ENCODE measurements around the gene ARFIP2. TPM values are rescaled to one million over a fixed set of nuclear protein-coding genes. Genes with fewer than 3 reads are reported as not detected.

The ARFIP2 gene, protein sequence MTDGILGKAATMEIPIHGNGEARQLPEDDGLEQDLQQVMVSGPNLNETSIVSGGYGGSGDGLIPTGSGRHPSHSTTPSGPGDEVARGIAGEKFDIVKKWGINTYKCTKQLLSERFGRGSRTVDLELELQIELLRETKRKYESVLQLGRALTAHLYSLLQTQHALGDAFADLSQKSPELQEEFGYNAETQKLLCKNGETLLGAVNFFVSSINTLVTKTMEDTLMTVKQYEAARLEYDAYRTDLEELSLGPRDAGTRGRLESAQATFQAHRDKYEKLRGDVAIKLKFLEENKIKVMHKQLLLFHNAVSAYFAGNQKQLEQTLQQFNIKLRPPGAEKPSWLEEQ
- 39.4 and 45.2 TPM in 2 replicates for total RNA-seq

DNA sequence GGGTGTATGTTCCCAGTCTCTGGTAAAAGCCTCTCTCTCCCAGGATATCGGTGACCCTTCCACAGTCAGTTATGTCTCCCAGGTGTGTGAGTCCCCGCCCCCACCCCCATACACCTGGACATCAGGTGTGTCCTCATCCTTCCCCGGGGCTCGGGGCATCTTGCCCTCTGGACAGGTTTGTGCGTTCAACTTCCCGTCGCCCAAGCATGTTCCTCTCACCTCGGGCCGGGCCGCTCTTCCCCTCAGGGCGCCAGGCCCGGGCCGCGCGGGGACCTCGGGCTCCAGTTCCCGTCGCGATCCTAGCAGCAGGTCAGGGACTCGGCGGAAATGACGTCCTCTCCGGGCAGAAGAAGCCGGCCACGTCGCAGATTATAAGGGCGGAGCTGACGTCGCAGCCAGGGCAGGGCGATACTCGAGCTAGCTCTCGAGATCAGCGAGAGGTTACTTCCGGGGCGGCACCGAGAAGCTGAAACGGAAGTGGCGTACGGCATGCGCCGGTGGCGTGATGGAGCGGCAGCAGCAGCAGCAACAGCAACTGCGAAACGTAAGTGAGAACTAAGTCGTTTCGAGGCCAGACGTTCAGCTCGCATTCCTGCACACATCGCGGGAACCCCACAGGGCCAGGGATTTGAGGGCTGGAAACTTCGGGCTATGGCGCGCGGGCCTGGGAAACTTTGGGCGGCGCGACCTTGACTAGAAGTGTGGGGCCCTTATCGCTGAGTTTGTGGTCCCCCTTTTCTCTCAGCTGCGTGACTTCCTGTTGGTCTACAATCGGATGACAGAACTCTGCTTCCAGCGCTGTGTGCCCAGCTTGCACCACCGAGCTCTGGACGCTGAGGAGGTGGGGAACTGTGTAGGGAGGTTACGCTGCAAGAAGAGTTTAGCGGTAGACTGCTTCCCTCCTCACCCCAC, at the start of gene ARFIP2, which contains the start of gene TIMM10B:
ARFIP2 (minus strand) TSS at position 320 of the 912 bp plus-strand sequence. CDS start 910 bp downstream, outside the sequence.
TIMM10B (plus strand) TSS at position 490 of the 912 bp plus-strand sequence; CDS start at position 506, 16 bp downstream.

DNA sequence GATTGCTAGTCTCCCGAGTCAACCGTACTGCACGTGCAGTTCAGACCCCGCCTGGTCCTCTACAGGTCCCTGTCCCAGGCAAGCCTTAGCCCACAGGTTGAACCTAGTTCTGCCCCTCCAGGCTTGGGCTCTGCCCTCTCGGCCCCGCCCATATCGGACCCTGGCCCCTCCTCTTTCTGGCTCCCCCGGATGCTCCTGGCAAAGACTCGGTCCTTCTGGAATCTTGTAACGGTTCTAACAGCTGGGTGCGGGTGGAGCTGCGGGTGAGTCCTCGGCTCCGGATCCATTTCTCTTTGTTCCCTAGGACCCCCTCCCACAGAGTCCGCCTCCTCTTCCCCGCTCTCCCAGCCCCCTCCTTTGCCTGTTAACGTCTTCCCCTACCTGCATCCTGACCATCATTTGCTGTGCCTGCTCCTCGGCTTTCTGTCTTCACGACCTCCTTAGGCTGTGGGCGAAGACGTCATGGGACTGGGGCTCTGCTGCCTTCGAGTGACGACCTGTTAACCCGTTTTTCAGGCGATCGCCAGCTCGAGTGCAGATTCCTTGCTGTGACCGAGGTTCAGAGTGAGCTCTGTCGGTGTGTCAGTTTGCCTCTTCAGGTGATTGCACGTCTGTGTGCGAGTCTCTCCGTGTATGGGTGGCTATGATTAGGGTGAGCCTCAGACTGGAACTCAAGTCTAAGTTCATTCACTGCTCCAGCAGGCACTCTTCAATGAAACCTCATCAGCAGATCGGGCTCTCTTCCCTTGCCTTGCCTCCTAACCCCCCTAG, 16.1 kb upstream of the ARFIP2 start, which contains the start of gene DNHD1:
DNHD1 (plus strand) TSS at position 212 of the 771 bp plus-strand sequence. CDS start 936 bp downstream, outside the sequence.

DNA sequence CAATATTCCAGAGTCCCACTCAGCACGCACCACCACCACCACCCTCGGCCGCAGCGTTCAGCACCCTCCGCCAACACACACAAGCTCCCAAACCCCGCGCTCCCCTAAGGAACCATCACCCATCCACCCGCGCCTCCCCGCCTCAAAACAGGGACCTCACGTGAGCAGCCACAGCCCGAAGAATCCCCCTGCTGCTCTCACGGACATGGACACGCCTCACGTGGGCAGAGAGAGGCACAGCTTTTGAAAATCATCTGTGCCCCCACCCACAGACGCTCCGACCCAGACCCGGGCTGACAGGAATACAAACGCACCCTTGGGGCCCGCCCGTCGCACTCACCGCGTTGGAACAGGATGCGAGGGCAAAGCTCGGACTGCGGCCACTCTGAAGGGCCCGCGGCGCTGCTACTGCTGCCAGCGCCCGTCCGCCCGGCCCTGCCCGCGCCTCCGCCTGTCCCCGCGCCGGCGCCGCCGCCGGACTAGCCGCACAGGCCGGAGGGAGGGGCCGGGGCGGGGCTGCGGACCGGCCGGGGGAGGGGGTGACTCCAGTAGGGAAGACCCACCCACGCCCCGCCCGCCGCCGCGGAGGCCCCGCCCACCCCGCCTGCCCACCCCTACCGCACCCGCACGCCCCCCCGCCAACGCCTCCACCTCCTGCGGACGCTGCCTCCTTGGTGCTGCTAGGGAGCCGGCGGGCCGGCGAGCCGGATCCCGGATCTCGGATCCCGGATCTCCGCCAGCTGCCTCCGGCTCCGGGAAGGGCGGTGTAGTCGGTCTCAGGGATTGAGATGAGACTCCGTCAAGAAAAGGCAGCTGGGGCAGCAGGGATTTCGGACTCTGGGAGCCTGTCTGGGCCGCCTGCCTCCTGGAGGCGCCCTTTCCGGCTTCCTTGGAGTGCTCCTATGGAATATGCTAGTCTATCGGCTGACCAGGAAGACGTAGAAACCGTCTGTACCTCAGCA, 7.4 kb downstream of the ARFIP2 start, which contains the start of gene TRIM3:
TRIM3 (minus strand) TSS at position 491 of the 962 bp plus-strand sequence. CDS start 8,246 bp downstream, outside the sequence.

DNA sequence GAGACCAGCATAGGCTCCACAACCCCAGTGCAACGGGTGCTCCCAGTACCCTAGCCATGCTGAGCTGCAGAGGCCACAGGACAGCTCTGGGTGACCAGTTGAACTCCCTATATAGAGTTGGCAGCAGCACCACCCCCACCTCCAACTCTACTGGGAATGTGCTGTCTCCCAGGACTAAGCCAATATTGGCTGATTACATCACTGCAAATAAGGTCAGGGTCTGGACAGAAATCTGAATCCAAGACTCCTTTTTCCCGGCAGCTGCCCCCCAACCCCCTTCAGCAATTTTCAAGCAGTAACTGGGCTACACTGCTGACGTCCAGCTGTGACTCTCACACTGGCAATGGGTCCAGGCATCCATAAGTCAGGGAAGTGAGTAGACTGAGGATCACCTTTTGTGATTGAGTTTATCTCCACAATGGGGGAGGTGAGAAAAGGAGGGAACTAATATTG, 40.2 kb downstream of the ARFIP2 start, which contains the start of gene HPX:
HPX (minus strand) TSS at position 82 of the 453 bp plus-strand sequence; CDS start at position 58, 24 bp downstream.

Other genes starting within 250 kb of the ARFIP2 start
- 19.8 and 25.7 TPM in 2 replicates for gene FHIP1B, start 246.7 kb downstream of the ARFIP2 start, total RNA-seq
- 0.12 TPM in 1 of 2 replicates, not detected in the other for gene CNGA4, start 242.2 kb downstream of the ARFIP2 start, total RNA-seq
- not detected in 2 replicates for gene CCKBR, start 221.5 kb downstream of the ARFIP2 start, total RNA-seq
- gene CAVIN3, start 160.8 kb downstream of the ARFIP2 start, total RNA-seq = 469 and 520 TPM in 2 replicates
- 47.8 and 55.1 TPM in 2 replicates for gene SMPD1, start 90.9 kb downstream of the ARFIP2 start, total RNA-seq
- 20.8 and 21.2 TPM in 2 replicates for gene APBB1, start 62.2 kb downstream of the ARFIP2 start, total RNA-seq
- 0.29 TPM in 1 of 2 replicates, not detected in the other for gene HPX, start 40.3 kb downstream of the ARFIP2 start, total RNA-seq
- 10.4 and 12.2 TPM in 2 replicates for gene TRIM3, start 7.4 kb downstream of the ARFIP2 start, total RNA-seq
- 19.1 and 31.7 TPM in 2 replicates for gene TIMM10B, start 170 bp upstream of the ARFIP2 start, total RNA-seq
- 1.4 and 2.3 TPM in 2 replicates for gene DNHD1, start 15.9 kb upstream of the ARFIP2 start, total RNA-seq
- gene RRP8, start 122.3 kb upstream of the ARFIP2 start, total RNA-seq = 6.7 and 14.0 TPM in 2 replicates
- 83.9 and 93.4 TPM in 2 replicates for gene ILK, start 122.4 kb upstream of the ARFIP2 start, total RNA-seq
- 57.7 and 71.8 TPM in 2 replicates for gene TAF10, start 130.9 kb upstream of the ARFIP2 start, total RNA-seq
- gene TPP1, start 138.1 kb upstream of the ARFIP2 start, total RNA-seq = 82.0 and 93.0 TPM in 2 replicates
- gene DCHS1, start 174.5 kb upstream of the ARFIP2 start, total RNA-seq = 1.6 and 2.0 TPM in 2 replicates
- 36.9 and 60.1 TPM in 2 replicates for gene MRPL17, start 202.0 kb upstream of the ARFIP2 start, total RNA-seq